Activated CD8-positive, alpha-beta memory T cell treated with anti-CD3 and anti-CD28 coated beads for 36 hours (primary cell): ENCODE results near the gene ALOX5AP. TPM values are rescaled to one million over a fixed set of nuclear protein-coding genes. Genes with fewer than 3 reads are reported as not detected.

ENCODE experiments used
- CTCF ChIA-PET: fragments of 350-600 bp; sonication (Branson Sonifier 250); formaldehyde crosslinking; loops from one replicate; lab custom pipeline; 2021; ENCODE audit warnings: antibody characterized with exemption; lab: Charles Lee
- POLR2A ChIA-PET: fragments of 350-600 bp; sonication (Branson Sonifier 250); formaldehyde crosslinking; loops from one replicate; lab custom pipeline; 2021; ENCODE audit warnings: antibody characterized with exemption; lab: Charles Lee
- total RNA-seq, 2 experiments: library from RNA; stranded (reverse); gene quantifications; one replicate each; pipeline ENCODE4 v1.2.3, GENCODE V29; 2021

Gene ALOX5AP
- total RNA-seq, 2 experiments from 2014 or later = 33.4 to 34.1 TPM

DNA sequence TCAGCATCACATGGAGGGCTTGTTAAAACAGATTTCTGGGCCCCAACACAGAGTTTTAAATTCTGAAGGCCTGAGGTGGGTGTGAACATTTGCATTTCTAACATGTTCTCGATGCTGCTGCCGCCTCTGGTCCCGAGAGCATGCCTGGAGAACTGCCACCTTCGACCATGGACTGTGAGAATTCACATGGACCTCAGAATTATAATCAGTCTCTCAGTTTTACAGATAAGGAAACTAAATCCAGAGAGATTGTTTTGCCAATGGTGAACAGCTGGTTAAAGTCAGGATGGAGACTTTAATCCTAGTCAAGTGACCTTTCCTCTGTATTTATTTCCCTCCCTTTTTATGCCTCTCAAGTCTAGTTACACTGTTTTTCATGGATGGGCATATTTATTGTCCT, 14.7 kb downstream of the ALOX5AP start:
- ChIA-PET CTCF (no interaction called here), POLR2A (no interaction called here)

DNA sequence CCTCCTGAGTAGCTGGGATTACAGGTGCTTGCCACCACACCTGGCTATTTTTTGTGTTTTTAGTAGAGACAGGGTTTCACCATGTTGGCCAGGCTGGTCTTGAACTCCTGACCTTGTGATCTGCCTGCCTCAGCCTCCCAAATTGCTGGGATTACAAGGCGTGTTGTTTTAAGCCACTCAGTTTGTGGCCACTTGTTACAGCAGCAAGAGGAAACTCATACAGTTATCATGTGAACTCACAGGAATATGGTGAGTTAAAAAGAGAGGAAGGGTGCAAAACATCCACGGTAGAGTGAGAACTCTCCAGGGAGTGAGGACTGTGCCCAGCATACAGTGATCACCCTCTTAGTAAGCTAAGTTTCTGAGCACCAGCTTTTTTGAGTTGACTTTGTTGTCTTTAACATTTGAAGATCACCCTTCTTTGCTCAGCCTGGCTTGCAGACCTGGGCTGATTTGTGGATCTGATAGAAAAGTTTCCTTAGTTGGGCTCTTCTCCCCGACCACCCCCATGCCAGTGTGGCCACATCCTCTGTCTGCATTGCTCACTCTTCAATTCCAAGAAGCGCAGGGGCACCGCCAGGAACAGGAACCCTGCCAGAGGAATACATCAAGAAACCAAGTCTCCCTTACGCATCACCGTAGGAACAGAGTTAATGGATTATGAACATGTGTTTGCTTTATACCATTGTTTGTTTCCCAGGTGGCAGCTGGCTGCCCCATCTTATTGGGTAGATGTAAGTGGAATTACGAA, 16.0 kb downstream of the ALOX5AP start:
- ChIA-PET POLR2A (no interaction called here), CTCF (no interaction called here)

DNA sequence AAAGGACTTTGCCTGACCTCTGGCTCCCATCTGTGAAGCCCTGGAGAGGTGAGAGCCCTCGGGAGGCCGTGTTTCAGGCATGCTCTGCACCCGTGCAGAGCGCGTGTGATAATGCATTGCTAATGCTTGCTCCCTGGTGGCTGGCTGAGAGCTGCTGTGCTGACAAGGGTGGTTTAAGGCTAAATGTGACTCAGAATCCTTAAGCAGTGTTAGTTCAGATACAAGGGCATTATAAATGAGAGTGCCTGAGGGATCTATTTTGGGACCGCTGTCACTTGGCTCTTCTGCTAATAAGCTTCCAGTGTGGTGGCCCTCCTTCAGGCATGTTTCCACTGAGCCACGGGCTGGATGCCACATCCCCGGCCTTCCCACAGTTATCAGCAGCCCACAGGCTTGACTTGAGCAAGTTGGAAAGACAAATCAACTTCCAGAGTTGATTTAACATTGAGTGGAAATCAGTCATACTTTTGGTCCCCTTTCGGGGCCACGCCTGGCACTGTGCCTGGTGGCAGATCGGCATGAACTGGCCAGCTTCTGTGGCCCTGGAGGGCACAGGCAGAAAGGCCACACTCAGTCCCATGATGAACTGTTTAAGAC, 17.0 kb downstream of the ALOX5AP start:
- CTCF ChIA-PET = no interaction called here
- POLR2A ChIA-PET = no interaction called here

DNA sequence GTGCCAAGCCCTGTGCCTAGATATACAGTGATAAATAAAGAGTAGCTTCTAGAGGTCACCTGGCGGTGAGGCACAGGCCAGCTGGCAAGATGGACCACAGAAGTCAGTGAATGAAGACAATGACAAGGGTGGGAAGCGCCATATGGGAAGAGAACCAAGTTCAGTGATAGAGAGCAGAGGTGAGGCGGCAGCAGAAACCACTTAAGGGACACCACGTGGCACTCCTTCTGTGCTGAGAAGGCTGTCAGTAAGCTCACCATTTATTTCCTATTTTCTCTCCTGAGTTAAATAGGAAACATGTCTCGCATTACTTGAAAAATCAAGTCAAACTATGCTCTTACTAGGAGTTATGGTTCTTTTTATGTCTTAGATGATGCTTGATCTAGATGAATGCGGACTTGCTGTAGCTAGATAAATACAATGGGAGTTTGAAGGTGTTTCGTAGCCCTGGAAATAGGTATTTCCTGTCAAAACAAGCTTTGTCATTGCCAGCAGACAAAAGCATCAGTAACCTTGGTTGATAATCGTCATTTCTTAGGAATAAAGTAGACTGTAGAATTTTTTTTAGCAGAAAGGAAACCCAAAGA, 17.8 kb downstream of the ALOX5AP start:
- CTCF ChIA-PET = interaction anchor here (0.6 kb wide), 1 partner anchor 20 kb away, joined by 3 read pairs; no protein-coding TSS in a partner anchor
- POLR2A ChIA-PET = interaction anchor here (0.6 kb wide), 1 partner anchor 921 kb away, joined by 6 read pairs; no protein-coding TSS in a partner anchor

DNA sequence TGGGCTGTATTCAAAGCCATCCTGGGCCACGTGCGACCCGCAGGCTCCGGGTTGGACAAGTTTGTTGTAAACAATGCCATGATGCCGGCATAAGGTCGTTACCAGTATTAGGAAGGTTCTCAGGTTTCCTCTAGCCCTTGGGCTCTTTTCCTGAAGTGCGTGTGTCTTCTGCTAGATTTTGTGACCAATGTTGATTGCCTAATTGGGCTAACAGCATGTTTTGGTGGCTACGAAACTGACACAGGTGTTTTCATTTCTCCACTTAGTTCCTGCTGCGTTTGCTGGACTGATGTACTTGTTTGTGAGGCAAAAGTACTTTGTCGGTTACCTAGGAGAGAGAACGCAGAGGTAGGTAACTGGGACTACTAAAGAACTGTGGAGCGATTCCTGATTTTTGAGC, 20.3 kb downstream of the ALOX5AP start:
- POLR2A ChIA-PET = no interaction called here
- CTCF ChIA-PET = no interaction called here

DNA sequence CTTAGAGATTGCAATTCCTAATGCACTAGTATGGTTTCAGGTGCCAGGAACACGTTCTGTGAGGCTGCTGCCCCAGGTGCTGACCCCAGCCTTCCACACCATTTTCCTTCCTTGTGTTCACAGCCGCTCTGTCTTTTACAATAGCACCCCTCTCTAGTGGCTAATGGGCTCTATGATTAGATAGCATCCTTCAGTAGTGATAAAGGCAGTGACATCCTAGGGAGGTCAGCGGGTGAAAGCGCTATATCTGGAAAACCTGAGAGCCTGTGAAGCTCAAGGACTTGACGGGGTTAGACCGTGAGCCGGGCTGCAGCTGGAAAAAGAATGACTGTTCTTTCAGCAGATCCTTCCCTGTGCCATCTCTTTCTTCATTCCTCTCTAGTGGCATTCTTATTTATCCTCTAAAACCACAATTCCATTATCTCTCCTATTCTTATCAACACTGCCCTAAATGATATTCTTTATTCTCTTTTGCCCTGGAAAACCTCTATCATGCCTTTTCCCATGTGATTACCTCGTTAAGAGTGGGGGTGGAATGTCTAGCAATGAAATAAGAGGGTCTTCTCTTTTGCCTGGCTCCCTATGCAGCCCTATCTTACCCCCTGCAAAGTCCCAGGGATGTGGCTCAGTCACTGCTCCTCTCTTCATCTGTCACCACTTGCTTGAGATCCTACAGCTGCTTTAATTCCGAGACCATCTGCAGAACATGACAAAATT, 21.8 kb downstream of the ALOX5AP start:
- ChIA-PET POLR2A (no interaction called here), CTCF (no interaction called here)

DNA sequence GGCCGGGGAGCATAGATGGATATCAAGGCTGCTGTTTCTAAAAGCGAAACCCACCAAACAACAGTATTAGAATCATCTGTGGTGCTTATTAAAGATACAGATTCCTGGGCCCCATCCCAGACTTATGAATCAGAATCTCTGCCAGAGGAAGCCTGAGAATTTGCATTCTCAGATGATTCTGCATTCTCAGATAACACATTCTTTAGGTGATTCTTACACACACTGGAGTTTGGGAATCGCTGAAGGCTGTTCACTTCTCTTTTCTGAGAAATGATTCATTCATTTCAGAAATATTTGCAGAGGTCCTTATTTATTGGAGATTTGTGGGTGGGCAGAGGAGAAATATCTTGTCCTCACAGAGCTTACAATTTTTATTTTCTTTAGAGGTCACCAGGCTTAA, 24.4 kb downstream of the ALOX5AP start:
- ChIA-PET CTCF (no interaction called here), POLR2A (no interaction called here)

DNA sequence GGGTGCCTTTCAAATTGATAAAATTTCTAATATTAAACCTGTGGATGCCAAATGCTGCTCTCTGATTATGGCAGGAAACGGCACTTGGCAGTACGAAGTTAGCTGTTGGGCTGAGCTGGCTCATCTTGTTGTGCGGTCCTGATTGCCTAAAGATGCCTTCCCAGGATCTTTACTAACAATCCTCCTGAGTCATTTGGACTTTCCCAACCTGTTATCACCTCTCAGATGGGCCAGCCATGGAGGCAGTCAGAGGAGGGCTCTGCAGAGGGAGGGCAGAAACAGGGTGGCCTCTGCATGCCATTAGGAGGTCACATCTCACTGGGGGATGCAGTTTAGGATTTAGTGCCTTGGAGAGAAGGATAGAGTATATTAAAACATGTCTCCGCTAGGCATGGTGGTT, 27.3 kb downstream of the ALOX5AP start:
- CTCF ChIA-PET = no interaction called here
- POLR2A ChIA-PET = no interaction called here

DNA sequence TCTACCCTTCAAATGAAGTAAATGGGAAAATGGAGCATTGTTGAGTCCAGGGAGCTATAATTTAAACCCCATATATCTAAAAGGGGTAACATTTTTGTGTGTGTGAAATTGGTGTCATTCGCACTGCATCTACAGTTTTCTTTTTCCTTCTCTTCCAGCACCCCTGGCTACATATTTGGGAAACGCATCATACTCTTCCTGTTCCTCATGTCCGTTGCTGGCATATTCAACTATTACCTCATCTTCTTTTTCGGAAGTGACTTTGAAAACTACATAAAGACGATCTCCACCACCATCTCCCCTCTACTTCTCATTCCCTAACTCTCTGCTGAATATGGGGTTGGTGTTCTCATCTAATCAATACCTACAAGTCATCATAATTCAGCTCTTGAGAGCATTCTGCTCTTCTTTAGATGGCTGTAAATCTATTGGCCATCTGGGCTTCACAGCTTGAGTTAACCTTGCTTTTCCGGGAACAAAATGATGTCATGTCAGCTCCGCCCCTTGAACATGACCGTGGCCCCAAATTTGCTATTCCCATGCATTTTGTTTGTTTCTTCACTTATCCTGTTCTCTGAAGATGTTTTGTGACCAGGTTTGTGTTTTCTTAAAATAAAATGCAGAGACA, 28.6 kb downstream of the ALOX5AP start:
- CTCF ChIA-PET = interaction anchor here (1.0 kb wide), 1 partner anchor 38 kb away, joined by 3 read pairs; no protein-coding TSS in a partner anchor
- POLR2A ChIA-PET = interaction anchor here (0.6 kb wide), 1 partner anchor 12 kb away, joined by 8 read pairs; no protein-coding TSS in a partner anchor

DNA sequence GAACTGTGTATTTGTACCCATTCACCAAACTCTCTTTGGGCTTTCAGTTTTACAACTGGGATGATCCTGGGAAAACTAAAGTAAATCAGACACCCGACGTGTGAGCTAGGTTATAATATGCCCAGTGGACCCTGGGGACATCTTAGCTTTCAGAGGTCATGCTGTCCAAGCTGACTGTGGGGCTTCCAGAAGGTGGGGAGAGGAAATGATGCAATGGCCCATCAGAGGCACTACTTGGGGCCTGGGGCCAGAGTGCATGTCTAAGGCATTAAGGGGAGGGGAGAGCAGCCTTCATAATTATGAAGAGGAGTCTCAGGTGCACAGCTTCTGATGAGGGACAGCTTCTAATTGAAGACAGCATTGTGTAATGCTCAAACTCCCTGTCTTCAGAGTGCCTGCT, 30.9 kb downstream of the ALOX5AP start:
- ChIA-PET CTCF (no interaction called here), POLR2A (no interaction called here)

DNA sequence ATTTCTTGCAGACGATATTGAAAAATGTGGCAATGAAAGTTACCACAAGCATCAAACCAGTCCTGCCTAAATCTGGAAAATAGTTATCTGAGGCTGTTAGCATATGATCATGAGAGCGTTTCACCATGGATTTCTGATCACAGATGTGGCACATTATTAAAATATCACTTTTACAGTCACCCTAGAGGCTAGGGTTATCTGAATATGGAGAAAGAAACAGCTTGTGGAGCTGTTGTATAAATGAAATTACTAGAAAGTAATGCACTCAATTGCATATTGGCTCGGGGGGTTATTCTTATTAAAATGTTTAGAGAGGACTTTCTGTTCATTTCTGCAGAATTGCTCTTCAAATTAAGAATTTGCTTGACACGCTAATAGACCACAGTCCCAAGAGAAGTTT, 35.6 kb downstream of the ALOX5AP start:
- CTCF ChIA-PET = no interaction called here

DNA sequence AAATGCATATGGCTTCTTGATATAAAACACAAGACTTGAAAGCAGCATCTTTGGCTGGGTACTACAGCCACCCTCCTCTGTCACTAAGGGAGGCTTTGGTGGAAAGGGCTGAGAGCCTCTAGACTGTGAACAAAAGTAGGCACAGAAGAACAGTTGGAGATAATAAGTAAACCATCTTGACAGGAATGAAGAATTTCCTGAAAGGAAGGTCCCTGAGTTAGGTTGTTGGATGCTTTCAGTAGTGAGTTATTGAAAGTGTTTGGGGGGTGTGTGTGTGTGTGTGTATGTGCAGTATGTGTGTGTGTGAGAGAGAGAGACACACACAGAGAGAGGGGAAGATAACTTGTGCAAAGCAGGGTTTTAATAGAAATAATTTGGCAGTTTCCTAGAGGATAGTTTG, 38.2 kb downstream of the ALOX5AP start:
- ChIA-PET CTCF (interaction anchor here (1.2 kb wide), 2 partner anchors 36 to 351 kb away, joined by 3 read pairs; partner anchors contain the start of gene UBE2L5), POLR2A (no interaction called here)

More for the DNA sequence above, 35.6 kb downstream of the ALOX5AP start:
- POLR2A ChIA-PET = interaction anchor here (0.6 kb wide), 1 partner anchor 365 kb away, joined by 11 read pairs; no protein-coding TSS in a partner anchor

DNA sequence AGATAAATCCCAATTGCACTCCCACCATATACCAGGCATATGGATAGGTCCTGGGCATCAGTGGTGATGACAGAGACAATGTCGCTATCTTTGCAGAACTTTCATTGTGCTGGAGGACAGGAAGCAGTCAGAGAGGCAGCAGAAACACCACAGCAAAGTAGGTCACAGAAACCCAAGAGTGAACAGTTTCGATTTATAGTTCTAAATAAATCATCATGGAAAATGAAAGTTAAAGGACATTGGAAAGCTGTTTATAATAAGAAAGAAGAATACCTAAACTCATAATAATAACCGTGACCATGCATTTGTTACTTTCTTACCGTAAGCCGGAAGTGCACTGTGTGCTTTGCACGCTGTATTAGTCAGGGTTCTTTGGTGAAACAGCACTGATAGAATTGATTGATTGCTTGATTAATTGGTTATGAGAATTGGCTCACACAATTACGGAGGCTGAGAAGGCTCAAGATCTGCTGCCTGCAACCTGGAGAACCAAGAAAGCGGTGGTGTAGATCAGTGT, 38.9 kb downstream of the ALOX5AP start:
- ChIA-PET POLR2A (interaction anchor here (0.6 to 1.0 kb wide), 2 partner anchors 35 to 39 kb away, joined by 3 to 5 read pairs; partner anchors contain the start of gene ALOX5AP), CTCF (interaction anchor here (1.2 kb wide), 2 partner anchors 37 to 352 kb away, joined by 3 read pairs; partner anchors contain the start of gene UBE2L5)

DNA sequence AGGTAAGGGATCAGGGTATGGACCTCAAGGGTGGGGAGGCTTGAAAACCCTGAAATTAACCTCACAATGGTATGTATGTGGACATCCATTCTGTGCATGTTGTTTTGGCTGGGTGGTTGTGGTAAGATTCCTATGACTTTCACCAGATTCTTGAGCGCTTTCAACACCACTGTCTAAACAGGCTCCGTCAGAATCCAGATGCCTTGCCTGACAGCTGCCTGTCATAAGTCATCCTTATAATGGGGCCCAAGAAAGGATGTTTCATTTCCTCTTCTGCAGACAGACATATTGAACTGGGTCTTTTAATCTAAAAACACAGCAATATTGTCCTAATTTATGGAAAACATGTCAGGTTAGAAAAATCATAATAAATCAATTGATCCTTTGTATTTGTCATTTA, 41.3 kb downstream of the ALOX5AP start:
- ChIA-PET POLR2A (no interaction called here), CTCF (no interaction called here)

DNA sequence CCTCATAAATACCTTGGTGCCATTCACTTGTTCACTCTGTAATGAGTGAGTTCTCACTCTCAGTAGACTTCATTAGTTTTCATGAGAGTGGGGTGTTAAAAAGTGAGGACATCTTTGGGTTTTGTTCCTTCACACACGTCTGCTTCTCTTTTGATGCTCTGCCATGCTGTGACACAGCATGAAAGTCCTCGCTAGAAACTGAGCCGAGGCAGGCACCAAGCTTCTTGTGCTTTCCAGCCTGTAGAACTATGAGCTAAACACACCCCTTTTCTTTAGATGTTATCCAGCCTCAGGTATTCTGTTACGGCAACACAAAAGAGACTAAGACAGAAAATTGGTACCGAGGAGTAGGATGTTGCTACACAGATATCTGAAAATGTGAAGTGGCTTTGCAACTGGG, 43.7 kb downstream of the ALOX5AP start:
- ChIA-PET CTCF (no interaction called here), POLR2A (no interaction called here)

DNA sequence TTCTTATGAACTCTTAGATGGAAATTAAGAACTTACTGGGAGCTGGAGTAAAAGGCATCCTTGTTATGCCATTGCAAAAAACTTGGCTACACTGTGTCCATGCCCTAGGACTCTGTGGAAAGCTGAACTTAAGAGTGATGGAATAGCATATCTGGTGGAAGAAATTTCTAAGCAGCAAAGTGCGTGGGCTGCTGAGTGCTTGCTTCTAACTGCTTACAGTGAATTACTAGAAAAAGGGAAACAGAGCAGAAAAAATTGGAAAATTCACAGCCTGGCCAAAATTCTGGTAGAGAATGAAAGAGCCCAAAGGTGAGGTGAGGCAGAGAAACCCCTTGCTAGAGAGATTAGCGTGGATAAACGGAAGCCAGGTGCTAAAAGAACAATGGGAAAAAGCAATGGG, 44.3 kb downstream of the ALOX5AP start:
- CTCF ChIA-PET = no interaction called here
- POLR2A ChIA-PET = no interaction called here

DNA sequence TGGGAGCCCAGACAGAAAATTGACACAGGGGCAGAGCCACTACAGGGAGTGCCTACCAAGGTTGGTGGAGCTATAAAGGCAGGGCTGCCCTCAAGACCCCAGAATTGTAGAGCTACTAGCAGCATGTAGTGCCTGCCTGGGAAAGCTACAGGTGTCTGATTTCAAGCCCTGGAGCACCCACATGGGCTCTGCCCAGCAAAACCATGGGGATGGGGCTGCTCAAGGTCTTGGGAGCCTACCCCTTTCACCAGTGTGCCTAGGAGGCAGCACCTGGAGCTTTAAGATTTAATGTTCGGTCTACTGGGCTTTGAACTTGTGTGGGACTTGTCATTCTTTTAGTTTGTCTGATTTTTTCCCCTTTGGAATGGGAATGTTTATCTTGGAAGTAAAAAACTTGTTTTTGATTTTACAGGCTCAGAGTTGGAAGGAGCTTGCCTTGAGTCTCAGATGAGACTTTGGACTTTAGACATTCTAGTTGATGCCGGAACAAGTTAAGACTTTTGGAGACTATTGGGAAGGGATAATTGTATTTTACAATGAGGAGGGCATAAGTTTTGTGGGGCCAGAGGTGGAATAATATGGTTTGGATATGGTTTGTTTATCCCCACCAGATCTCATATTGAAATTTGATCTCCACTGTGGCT, 45.1 kb downstream of the ALOX5AP start:
- POLR2A ChIA-PET = interaction anchor here (0.6 kb wide), 1 partner anchor 527 kb away, joined by 3 read pairs; no protein-coding TSS in a partner anchor
- CTCF ChIA-PET = no interaction called here

DNA sequence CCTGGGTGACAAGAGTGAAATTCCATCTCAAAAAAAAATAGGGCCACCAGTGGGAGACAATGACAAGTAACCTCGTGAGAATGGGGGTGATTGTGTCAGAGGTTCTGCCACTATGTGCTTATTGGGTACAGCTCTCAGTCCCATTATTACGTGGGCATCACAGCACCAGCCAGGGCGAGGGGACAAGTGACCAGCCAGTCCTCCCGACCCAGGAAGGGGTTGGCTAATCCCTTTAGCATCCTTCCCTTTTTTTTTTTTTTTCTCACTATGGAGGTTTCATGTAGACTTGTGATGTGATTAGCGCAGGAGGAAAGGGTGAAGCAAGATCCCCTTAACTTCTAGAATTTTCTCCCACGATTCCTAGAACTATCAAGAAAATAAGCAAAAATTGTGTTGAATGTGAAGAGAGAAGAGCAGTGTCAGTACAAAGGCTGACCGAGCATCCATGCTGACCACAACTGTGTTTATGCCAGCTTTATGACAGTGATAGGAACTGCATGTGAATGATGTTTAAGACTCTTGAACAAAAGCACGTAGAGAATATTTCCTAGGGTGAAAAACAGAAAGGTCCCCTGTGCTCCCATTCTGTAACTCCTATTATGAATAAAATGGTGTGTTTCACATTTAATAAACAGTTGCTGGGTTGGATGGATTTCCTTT, 50.0 kb downstream of the ALOX5AP start:
- POLR2A ChIA-PET = no interaction called here
- CTCF ChIA-PET = no interaction called here
